NCI-H226 (cell line): ENCODE measurements around the gene SHCBP1.

Experiments
- DNase-seq: peaks from one replicate; pipeline ENCODE4 v3.0.0-alpha.2; 2015

SHCBP1 gene

DNA sequence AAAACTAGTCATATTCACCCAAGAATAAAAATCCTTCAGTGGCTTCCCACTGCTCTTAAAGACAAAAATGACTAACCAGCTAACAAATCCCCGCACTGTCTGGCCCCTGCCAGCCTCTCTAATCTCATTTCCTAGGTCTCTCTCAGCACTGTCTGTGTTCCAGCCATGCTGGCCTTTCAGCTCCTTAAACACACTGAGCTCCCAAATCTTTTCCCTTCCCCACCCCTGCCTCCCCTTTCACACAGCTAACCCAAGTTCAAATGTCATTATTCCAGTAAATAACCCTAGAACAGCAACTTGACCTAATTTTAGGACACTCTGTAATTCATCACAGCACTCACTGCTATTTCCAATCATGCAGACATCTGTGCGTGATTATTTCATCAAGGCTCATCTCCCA lies 7.8 kb downstream of the SHCBP1 start:
- DNase-seq, result no peak

DNA sequence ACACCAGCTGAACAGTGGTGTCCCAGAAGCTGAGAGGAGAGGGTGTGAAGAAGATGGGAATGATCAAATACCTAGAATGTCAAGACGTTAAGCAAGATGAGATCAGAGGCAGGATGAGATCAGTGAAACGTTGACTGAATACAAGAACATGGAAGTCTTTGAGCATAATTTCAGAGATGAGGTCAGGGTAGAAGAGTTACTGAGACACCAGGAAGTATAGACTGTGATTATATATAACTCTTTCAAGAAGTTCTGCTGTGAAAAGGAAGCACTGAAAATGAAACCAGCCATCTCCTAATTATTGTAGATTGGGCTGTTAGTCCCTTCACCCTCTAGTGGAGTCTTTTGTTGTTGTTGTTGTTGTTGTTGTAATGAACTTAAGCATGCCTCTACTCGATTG lies 9.1 kb downstream of the SHCBP1 start:
- DNase-seq, result no peak

DNA sequence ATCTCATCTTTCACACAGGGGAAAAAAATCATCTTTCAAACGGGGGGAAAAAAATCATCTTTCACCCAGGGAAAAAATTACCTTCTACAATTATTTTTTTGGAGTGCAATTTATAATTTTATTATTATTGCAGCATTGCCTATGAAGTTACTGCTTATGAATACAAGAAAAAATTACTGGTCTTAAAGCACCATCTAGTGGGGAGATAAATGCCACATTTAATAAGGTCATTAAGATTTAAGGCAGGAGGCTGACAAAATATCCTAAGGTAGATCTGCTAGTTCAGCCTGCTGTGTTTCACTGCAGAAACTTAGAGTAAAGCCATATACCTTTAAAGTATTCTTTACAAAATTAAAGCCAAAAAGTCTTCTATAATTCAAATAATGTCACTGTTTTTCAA lies 13.7 kb downstream of the SHCBP1 start:
- no peak for DNase-seq

DNA sequence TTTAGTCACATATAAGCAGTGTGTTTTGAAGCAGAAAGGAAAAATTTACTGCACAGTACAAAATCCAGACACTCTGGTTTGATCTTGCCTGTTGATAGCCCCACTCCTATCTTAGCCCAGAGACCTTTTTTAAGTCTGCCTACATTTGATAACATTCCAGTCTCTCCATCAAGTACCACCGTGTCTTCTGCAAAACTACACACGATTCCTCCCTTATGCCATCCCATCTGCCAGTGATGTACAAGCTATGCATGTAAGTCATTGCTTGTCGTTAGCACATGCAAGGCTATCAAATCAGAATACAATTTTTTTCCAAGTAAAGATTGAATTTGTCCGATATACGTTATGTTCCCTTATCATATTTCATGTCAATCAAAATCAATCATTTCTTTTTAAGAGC lies 14.9 kb downstream of the SHCBP1 start:
- no peak for DNase-seq

DNA sequence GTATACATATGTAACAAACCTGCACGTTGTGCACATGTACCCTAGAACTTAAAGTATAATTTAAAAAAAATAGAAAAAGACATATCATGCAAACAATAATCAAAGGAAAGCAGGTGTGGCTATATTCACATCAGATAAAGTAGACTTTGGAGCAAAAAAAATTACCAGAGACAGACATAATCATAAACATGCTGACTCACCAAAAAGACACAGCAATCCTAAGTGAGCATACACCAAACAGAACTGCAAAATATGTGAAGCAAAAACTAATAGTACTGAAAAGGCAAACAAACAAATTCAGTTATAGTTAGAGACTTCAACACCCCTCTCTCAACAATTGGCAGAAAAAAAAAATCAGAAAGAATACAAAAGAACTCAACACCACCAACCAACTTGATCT lies 29.9 kb downstream of the SHCBP1 start:
- no peak for DNase-seq

DNA sequence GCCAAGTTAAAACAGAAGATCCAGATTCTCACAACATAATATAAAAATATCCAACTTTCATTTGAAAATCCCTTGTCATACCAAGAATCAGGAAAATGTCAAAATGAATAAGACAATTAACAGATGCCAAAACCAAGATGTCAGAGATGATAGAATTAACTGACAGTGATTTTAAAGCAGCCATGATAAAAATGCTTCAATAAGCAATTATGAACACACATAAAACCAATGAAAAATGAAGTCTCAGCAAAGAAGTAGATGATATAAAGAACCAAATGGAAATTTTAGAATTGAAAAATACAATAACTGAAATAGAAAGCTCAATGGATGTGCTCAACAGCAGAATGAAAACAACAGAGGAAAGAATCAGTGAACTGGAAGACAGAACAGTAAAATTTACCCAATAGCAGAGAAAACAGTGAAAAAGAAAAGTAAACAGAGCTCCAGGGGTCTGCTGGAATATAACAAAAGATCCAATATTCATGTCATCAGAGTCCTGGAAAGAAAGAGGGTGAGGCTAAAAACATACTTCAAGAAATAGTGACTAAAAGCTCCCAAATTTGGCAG lies 35.1 kb downstream of the SHCBP1 start:
- DNase-seq, result no peak

DNA sequence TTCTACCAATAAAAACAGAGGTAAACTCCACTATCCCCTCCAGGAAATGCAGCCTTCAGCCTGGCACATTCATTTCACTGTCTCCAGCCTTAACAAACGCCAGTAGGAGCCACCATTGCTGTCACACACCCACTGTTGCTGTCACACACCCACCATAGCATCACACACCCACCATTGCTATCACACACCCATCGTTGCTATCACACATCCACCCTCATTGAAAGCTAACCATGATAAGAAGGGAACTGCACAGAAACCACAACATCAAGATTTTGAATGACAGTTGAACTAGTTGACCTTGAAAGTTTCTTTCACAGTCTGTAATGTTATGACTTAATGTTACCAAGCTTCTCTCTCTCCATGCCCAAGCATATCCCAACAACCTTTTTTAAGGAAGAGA lies 38.1 kb downstream of the SHCBP1 start:
- DNase-seq, result no peak

DNA sequence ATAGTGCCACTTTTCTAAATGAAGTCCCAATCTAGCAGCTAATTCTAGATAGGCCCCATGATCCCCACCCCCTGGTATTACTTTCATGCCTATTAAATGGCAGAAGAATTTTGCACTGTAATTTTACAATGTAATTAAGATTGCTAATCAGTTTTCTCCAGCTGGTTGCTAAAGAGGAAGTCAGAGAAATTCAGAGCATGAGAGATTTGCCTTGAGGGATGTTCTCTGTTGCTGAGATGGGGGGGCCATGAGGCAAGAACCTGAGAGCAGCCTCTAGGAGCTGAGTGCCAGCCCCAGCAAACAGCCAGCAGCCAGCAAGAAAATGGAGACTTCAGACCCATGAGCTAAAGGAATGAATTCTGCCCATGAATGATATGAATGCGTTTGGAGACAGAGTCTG lies 38.9 kb downstream of the SHCBP1 start:
- no peak for DNase-seq

DNA sequence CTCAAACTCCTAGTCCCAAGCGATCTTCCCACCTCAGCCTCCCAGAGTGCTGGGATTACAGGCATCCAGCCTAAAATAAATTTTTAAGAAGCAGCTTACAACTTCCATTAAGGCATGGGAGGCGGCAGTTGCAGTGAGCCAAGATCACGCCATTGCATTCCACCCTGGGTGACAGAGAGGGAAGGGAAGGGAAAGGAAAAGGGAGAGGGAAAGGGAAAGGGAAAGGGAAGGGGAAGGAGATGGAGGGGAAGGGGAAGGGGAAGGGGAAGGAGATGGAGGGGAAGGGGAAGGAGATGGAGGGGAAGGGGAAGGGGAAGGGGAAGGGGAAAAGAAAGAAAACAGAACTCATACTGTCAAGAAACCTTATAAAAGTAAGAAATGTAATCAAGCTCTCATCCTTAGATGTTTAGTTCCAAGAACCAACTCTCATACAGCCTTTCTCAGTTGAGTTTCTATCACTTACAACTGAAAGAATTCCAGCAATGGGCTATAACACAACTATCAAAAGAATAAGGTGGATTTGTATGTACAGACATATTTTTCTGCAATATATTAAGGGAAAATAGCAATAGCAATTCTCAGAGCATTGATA lies 43.1 kb downstream of the SHCBP1 start:
- no peak for DNase-seq

DNA sequence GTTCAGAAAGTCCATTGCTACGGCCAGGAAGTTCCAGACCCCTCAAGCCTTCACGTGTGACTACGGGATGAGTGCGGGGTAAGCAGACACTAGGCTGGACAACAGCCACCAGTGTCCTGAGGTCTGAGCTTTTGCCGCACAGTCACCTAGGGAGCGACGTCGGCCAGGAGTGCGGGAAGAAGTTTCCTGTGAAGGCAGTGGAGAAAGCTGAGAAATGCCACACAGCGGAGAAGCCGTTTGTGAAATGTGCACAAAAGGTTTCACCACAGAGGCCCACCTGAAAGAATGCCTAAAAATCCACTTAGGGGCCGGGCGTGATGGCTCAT lies 47.4 kb downstream of the SHCBP1 start:
- no peak for DNase-seq

DNA sequence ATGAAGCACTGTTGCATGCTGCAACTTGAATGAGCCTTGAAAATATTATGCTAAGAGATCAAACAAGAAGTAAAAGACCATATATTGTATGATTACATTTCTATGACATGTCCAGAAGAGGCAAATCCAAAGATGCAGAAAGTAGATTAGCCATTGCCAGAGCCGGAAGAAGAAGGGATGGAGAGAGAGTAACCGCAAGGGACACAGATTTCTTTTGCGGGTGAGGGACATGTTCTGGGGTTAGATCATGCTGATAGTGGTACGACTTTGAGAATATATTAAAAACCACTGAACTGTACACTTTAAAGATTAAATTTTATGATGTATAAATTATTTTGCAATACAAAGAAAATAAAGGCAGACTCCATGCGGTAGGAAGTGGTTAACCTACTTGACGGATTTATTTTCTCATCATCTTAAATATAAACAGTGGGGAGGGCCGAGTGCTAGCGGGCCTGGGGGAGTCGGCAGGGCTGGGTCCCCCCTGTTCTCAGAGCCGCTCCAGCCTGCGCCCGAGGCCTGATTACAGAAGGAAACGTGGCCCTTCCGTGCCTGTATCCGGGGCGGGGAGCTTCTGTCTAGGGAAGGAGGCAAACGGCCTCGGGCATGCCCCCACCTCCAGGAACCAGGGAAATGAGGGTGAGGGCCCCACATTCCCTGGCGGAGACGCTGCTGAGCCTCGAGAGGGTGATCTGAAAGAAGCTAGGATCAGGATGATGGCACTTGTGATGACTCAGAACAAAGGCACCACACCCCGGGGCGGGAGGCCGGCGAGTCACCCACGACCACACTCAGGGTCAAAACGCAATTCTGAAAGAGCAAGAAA lies 48.0 kb downstream of the SHCBP1 start:
- DNase-seq, result peak; percentile 11

DNA sequence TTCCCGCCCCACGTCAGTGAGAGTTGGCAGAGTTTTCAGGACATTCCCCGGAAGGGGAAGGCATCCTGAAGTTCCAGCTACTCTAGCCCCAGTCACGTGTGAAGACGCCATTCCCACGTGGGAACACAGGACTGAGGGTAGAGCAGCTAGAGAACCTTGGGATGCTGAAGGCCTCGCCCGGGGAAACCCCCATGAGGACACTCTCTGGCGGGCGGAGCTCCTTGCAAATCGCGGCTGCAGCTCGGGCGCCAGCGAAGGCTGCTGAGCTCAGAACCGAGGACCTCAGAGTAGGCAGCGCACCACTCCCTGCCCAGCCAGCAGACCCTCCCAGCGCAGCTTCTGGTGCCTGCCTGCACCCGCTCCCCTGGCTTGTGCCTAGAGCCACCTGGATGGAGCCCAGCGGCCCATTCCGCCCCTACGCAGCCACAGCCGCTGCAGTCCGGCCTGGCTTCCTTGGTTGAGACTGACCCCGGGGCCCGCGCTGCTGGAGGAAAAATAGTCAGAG lies 51.9 kb downstream of the SHCBP1 start:
- DNase-seq, result no peak

DNA sequence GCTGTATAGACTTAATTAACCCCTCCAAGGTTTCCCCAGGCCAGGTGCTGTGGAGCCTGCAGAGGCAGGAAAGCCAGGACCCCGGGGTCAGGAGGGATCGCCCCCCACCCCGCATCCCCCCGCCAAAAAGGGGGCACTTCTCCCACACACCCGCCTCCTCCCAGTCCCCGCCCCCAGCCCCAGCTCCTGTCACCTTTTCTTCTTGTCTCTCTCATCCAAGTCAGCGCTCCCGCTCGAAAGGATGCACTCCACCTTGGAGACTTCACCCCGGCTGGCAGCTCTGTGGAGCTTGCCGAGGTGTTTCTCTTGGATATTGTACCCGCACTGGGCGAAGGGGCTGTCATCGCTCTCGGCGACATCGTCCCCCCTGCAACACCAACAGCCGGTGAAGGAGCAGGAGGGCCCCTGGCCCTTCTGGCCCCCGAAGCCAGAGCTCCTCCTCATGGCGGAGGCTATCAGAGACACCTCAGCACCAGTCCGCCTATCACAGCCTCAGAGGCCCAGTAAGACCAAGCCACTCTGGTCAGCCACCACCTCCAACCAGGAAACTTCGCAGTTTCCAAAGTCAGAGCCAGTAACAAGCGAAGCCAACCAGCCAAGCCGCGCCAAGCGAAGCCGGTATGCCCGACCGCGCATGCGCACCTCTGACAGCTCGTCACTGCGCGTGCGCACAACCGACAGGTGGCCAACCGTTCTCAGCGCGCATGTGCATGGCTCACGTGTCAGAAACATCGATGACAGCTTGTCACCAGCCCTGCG lies 52.5 kb downstream of the SHCBP1 start:
- no peak for DNase-seq

DNA sequence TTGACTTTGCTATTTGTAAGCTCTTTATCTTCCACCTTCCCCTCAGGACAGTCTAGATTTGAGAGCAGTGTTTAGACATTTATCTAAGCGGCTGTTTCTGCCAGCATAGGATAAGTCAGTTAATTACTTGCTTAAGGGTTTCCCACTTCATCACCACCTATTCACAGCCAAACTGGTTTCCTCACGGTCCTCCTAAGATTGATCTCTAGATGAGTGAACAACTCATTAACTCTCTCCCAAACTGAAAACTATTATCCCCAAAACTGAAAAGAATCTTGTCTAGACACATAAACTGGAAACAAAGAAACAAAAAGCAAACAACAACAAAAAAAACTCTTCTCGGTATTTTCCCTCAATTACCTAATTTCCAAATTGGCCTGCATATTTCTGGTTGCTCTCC lies 58.2 kb downstream of the SHCBP1 start:
- no peak for DNase-seq

DNA sequence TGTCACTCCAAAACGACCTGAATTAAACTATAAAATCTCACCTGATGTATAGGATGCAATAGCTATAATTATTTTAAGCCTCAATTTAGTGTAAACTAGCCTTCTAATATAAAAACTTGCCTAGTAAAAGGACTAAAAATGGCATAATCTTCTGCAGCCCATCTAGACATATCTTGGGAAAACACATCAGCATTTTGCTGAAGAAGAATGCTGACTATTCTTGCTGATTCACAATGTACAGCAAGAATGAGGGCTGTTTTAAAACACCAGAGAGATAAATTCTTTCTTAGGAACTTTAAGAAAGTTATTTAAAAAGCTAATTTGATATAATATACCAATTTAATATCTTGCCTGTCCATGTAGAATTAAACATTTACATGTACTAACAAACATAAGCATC lies 63.2 kb downstream of the SHCBP1 start:
- DNase-seq, result no peak

DNA sequence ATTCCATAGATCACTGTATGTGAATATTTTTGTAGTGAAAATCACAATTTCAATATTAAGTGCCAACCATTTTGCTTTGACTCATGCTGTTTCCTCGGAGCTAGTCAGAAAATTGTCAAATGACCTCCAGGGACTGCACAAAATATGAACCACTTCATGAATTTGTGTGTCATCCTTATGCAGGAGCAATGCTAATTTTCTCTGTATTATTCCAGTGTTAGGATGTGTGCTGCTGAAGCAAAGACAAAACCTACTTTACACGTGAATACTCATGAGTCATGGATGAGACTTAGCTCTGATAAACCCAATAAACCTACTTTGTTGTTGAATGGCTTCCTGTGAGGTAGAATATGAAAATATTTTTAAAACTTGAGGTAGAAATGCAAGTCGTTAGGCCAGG lies 65.2 kb downstream of the SHCBP1 start:
- DNase-seq, result no peak

DNA sequence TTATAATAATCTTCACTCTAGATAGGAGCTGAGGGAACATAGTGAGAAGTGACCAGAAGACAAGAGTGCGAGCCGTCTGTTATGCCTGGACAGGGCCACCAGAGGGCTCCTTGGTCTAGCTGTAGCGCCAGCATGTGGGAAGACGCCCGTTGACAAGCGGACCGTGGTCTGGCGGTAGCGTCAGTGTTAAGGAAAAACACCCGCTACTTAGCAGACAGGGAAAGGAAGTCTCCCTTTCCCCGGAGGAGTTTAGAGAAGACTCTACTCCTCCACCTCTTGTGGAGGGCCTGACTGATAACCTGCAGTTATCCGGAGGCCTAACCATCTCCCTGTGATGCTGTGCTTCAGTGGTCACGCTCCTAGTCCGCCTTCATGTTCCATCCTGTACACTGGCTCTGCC lies 66.7 kb downstream of the SHCBP1 start:
- peak; percentile 57 for DNase-seq

DNA sequence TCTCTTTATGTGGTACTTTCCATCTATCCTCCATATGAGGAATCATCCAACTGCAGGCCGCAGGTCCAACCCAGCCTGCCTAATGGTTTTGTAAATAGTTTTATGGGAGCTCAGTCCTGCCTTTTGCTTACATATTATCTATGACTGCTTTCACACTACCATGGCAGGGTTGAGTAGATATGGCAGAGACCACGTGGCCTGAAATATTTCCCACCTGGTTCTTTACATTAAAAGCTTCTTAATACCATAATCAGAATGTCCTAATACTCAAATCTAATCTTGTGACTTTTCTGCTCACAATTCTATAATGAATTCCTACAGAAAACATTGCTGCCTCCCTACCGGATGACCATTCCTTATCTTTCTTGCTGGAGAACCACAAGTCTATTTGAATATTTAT lies 71.7 kb downstream of the SHCBP1 start:
- DNase-seq, result no peak
